Fibroblast of skin of left biceps (primary cell): Measurements from ENCODE around the gene NEUROG2.

Source experiments
- DNase-seq, 2 experiments: peaks; one replicate each; pipeline ENCODE4 v3.0.0-alpha.2; 2013; ENCODE audit warnings: low read depth in 2 of 2

NEUROG2 gene

DNA sequence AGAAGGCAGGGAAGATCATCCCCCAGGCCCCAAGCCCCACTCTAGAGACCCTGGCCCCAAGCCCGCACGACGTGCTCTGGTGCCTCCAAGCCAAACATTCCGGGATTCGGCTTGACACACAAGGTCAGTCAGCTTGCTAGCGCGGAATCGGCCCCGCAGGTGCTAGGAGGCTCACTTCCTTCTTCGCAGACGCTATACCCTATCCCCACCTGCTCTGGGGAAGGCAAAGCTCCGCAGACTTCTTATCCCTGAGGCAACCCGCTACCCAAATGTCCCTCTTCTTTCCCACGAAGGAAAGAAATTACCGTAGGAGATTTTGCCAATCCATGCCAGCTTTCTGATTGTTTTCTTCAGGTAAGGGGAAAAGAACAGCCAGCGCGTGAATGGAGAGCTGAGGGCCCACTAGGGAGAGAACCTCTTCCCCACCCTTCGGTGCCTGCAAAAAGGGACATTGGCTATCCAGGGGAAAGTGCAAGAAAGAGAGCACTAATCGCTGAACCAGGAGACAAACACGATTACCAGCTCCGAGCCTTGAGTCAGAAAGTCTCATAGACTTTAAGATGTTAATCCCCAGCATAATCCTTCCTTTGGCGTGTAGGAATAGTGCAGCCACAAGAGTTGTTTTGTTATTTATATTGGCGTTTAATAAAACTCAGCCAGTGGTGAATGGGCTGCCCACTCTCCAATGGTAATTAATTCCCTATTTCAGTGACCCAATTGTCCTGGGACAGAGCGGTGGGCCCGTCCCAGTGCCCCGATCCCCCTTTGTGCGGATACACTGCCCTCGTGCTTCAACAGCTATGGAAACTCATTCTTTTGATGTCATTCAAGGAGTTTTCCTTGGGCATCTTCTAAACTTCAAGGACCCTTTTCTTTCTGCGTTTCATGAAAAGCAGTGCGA lies 5.4 kb upstream of the NEUROG2 start:
- DNase-seq = no peak

DNA sequence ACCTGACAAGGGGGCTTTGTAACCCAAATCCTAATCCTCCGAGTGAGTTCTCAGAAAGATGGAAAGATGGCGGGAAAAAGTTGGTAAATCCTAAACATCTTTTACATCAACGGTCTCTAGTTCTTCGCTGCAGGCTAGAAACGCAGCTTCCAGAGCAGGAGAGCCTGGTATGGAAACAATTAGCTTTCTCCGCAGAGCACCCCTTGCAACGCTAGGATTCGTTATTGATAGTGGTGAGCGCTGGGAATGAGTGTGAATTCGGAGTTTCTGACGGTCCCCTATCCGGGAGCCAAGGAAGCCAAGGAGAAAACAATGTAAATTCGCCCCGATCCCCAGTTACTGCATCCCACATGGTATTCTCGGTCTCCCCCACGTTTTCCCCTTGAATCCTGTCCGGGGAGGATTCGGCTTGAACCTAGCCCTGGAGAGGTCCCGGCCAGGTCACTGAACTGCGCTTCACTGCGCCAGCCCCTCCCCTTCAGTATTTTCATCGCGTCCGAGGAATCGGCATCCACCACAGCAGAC lies 4.7 kb upstream of the NEUROG2 start:
- DNase-seq = no peak

- no peak for DNase-seq
These were observed 4.0 kb upstream of the NEUROG2 start for GRCh38 chr4:112519689-112520597.

- DNase-seq = no peak
These were observed 2.7 kb upstream of the NEUROG2 start for GRCh38 chr4:112518675-112519074.

DNA sequence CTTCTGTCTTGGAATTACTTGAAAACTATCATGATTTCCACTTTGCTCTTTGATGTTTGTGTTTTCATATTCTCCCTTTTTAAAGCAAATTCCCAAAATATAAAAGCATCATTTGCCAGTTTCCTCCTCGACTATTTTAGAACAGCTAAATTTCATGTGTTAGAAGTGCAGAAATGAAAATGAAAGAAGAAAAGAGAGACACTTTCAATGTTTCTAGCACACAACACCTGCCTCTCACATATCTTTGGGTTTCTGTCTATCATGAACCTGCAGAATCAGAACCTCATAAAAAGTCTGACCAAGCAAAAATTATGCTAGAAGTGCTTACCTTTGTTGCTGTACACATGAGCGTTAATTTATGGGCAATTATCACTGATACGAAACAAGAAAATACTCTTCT lies 1.9 kb upstream of the NEUROG2 start:
- DNase-seq = no peak

- no peak for DNase-seq
These were observed 1.2 kb upstream of the NEUROG2 start for GRCh38 chr4:112517067-112517634.

DNA sequence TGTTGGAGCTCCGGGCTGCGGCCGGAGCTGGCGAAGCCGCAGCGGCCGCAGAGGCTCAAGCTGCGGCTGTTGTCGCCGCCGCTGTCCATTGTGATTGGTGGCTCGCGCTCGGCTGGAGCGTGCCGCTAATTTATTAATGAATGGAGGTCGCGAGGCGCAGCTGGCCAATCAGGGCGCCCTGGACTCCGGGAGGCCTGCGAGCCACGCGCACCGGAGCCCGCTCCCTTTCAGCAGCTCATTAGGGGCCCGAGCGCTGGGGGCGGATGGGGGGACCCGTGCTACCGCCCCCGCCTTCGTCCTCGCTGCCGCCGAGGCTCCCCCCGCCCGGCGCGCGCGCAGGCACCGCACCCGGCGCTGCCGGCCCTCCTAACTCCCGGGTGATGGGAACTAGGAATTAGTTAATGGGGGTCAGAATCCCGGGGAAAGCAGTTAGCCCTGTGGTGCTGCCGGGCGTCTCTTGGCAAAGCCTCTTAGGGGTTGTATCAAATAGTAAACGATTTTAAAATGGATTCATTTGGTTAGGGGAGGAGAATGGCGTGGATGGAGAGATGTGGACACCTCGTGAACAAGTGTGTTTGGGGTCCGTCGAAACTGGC lies 589 bp upstream of the NEUROG2 start:
- no peak for DNase-seq

DNA sequence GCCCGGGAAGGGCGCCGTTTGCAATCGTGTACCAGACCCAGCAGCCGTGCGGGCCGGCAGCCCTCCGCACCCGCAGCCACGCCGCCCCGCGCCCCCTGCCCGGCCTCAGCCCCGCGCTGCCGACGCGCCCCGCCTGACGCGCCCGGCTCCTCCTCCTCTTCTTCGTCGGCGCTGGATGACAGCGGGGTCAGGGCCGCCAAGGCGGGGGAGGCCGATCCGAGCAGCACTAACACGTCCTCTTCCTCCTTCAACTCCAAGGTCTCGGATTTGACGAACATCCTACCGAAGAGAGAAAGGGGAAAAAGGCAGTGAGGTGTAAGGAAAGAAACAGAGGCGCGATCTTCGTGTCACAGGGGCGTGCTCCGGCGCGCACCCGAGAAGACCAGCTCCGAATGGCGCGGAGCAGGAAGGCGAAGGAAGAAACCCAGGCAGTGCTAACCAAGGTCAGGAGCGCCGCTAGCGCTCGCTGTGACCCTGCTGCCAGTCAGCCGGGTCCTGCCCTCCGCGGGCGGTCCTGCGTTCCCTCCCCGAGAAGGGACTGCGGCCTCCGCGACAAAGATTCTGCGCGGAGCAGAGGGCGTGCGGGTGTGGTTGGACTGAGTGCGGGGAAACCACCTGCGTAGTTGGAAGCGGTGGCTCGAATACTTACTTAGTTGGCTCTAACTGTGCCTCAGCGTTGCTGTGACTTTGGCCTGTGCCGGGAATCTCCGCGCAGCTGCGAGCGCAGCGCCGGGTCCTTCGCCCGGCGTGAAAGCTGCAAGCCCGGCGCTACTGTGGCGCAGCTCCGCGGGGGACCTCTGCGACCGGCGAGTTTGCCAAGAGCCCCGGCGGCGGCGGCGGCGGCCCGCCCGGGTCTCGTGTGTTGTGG lies 548 bp downstream of the NEUROG2 start:
- DNase-seq = no peak

GRCh38 chr4:112514647-112515197 lies 1.3 kb downstream of the NEUROG2 start:
- no peak for DNase-seq

DNA sequence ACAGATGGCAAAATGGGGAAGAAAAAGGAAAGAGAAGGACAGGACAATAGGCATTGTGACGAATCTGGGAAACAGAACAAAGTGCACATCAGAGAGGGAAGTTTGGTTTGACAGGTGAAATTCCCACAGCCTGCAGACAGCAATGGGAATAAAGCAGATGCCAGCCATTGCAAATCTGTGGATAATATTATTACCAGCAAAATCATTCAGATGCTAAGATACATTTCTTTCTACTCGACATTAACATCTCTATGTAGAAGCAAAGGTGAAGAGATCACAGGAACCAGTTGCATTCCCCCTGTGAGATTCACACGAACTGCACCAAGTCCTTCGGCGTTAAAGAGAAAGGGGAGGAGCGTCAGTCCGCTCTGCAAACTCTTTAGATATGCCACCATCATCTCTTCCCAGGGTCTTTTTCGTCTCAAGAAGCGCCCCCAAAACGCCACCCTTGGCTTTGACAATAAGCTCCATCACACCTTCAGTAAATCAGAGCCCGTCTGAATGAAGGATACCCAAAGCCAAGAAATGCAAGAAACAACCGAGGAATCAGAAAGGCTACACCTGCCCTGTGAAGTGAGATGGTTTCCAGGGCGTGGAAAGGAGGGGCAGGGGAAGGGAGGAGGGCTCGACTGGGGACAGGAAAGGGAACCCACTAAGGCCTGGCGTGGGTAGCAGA lies 1.9 kb downstream of the NEUROG2 start:
- no peak for DNase-seq

- DNase-seq = no peak
These were observed 4.2 kb downstream of the NEUROG2 start for GRCh38 chr4:112511803-112512118.

DNA sequence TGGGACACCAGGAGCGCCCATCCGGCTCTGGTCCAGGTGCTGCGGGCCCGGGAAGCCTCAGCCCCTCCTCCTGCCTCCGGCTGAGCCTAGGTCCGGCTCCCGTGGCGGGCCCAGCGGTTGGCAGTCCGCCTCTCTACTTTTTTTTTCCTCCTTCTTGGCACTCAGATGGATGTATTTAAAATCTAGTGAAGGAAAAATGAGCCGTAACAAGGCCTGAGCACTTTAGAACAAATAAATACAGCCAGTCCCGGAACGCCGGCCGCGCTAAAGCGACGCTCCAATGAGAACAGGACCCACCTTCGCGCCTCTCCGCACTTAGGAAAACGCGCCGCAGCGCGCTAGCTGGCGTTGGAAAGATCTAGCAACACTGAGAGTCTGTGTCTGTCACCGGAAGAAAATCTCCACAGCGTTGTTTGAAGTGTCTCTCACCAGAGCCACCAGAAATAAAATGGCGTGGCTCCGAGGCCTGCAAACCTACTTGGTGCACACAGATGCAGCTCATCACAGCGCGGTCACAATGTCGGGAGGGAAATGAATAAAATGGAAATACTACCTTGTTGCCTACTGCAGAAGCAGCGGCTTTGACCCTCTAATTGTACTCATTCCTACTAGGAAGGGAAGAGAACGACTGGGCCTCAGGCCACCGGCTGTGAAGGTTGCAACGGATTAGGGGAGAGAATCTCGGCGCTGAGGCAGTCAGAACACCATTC lies 4.7 kb downstream of the NEUROG2 start:
- no peak for DNase-seq

DNA sequence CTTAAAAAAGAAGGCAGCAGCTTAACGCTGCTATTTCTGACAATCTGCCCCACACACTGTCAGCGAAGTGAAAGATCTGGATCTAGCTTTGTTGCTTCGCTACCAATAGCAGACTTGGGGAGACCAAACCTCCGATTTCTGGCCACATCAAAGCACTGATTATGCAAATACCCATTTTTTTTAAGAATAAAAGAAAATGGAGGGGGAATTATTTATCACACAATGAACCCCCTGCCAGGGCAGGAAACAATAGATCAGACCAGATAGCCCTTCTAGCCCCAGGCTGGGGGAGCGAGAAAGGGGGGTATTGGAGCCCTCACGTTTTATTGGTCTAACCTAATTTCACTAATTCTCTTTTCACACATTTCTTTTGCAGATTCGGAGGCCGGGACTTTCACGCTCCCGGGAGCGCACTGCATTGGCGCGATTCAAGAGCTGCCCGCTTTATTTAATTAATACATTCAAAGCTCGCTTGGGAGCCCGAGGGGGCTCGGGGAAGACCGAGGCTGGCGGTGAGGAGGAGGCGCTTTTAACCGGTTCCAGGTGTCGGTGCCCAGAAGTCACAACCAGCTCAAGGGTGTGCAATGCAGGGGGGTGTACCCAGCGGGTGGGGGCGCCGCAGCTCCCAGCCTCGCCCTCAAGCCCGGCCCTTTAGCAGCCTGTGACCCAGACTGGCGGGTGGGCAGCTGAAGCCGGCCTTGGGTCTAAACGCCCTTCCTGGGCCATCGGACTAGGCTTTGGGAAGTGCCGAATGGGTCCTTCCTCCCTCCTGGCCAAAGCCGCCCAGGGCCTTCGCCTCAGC lies 5.5 kb downstream of the NEUROG2 start:
- DNase-seq = no peak

GRCh38 chr4:112509243-112510141 lies 6.5 kb downstream of the NEUROG2 start:
- no peak for DNase-seq

GRCh38 chr4:112508356-112508755 lies 7.6 kb downstream of the NEUROG2 start:
- no peak for DNase-seq

DNA sequence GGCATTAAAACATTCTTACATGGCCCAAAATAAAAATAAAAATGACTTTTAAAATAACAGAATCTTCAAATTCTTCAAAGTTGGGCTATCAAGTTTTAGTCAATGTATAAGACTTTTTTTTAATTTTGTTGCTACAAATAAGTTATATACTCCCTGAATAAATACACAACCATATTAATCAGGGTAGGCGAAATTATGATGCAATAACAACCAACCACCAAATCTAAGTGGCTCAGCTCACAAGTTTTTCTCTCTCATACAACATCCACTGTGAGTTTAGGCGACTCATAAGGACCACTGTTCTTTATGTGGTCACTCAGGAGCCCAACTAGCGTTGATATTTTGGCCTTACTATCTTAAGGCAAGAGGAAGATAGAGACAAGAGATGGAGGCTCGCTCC lies 11.2 kb downstream of the NEUROG2 start:
- DNase-seq = no peak

GRCh38 chr4:112502871-112503270 lies 13.1 kb downstream of the NEUROG2 start:
- DNase-seq = no peak
